AG09309 (cell line): Measurements from ENCODE around the gene GGNBP2.

Source experiments
- DNase-seq: peaks from one replicate; pipeline ENCODE4 v3.0.0-alpha.2; 2010; ENCODE audit warnings: low read depth
- H3K4me3 ChIP-seq: 2 replicates; pipeline ENCODE4 v1.5.1; 2011; ENCODE audit warnings: mild to moderate bottlenecking, low read depth, low read length, moderate library complexity; ENCODE audit not compliant: control insufficient read depth
- TF ChIP-seq, protein P1 (sequence below): IDR thresholded peaks from 2 replicates; pipeline ENCODE4 v1.5.1; 2011; ENCODE audit warnings: mild to moderate bottlenecking, low read depth, low read length, inconsistent platforms; ENCODE audit not compliant: insufficient read depth, control insufficient read depth; ENCODE audit errors: missing control alignments

The GGNBP2 gene

DNA sequence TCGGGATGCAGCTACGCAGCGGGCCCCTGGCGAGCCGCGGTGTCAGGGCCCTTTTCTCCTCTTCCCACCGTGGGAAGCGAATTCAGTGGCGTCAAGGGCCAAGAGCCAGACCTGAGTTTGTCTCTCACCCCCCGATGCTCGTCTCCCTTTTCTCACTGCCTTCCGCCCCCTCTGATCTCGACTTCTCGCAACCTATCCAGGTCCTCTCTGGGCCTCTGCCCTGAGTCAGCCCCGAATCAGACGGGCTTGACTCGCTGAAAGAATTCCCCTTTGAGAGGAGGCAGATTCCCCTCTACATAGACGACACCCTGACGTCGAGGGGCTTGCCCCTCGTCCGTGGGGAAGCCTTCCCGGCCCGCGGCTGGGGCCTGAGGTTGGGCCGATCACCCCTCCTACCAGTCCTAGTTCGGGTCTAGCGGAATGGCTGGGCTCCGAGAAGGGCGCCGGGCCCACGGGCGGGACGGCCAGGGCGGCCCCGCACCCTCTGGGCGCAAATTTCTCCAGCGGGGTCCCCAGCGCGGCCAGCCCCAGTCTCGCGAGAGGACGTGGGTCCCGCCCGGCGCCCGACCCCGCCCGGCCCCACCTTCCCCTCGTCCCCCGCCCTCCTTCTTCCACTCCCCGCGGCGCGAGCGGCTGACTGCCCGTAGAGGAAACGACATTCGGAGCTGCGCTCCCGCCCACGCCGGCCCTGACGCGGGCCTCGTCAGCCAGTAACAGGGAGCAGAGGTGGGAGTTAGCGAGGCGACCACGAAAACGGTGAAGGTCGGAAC lies at the start of gene GGNBP2:
Gene GGNBP2 (plus strand): TSS at position 613 of the 770 bp plus-strand sequence. CDS start 806 bp downstream, outside the sequence.
- H3K4me3 ChIP-seq, result peak within 1 kb of the TSS; percentile 90
- TF ChIP-seq, protein P1, sequence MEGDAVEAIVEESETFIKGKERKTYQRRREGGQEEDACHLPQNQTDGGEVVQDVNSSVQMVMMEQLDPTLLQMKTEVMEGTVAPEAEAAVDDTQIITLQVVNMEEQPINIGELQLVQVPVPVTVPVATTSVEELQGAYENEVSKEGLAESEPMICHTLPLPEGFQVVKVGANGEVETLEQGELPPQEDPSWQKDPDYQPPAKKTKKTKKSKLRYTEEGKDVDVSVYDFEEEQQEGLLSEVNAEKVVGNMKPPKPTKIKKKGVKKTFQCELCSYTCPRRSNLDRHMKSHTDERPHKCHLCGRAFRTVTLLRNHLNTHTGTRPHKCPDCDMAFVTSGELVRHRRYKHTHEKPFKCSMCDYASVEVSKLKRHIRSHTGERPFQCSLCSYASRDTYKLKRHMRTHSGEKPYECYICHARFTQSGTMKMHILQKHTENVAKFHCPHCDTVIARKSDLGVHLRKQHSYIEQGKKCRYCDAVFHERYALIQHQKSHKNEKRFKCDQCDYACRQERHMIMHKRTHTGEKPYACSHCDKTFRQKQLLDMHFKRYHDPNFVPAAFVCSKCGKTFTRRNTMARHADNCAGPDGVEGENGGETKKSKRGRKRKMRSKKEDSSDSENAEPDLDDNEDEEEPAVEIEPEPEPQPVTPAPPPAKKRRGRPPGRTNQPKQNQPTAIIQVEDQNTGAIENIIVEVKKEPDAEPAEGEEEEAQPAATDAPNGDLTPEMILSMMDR, result no peak
- DNase-seq, result peak; percentile 60

DNA sequence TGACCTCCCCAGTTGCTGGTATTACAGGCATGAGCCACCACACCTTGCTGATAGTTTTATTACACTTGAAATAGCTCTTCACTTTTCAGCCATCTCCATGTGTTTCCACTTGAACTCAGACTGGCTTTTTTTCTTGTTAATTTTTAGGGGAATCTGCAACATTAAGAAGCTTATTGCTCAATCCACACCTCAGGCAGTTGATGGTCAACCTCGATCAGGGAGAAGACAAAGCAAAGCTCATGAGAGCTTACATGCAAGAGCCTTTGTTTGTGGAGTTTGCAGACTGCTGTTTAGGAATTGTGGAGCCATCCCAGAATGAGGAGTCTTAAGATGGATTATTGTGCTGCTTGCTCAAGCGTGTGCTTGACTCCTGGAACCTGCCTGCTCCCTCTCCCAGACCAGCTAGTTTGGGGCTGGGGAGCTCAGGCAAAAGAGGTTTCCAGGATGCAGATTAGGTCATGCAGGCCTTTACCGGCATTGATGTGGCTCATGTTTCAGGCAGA lies 49.6 kb upstream of the GGNBP2 start:
- TF ChIP-seq, protein P1, result no peak
- no peak for DNase-seq
- no peak overlapping the region for H3K4me3 ChIP-seq

- DNase-seq, result no peak
- TF ChIP-seq, protein P1, result no peak
- H3K4me3 ChIP-seq, result no peak overlapping the region
Observed at GRCh38 chr17:36496018-36496789, 48.5 kb upstream of the GGNBP2 start.

GRCh38 chr17:36498155-36498554 lies 46.6 kb upstream of the GGNBP2 start:
- no peak for DNase-seq

GRCh38 chr17:36498560-36499300 lies 46.0 kb upstream of the GGNBP2 start:
- DNase-seq, result no peak
- TF ChIP-seq, protein P1, result no peak
- no peak overlapping the region for H3K4me3 ChIP-seq

More at GRCh38 chr17:36498155-36498554, 46.6 kb upstream of the GGNBP2 start:
- no peak overlapping the region for H3K4me3 ChIP-seq
- TF ChIP-seq, protein P1, result no peak

DNA sequence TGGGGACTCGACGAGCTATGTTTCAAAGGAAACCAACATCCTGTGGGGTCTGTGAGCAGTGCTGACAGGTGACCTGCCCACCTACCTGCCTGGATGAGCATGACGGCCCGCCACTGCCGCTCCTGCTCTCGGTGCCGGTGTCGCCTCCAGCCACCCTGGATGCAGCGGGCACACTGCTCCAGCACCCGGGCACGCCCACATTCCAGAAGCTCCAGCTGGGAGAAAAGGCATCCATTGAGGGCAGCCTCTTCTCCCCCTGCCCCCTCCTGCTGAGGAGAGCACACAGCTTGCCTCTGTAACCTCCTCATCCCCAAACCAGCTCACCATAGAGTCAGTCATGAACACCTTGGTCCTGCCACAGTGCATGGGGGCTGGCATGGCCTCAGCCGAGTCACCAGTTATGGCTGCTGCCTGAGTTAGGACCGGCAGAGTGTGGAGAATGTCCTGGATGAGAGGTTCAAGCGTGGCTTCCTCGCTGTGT lies 43.9 kb upstream of the GGNBP2 start:
- no peak overlapping the region for H3K4me3 ChIP-seq
- TF ChIP-seq, protein P1, result no peak
- no peak for DNase-seq
